Muscle layer of colon (tissue), 2 donors: ENCODE results near the gene VWA7.
"Not testable (repeated sequence)": the region's sequence is repeated elsewhere in the genome, so short reads cannot be mapped to it uniquely, and the experiment has no call there.

Experiments
- H3K27ac ChIP-seq: one replicate; pipeline ENCODE4 v1.7.0; 2013; ENCODE audit warnings: low read depth, mild to moderate bottlenecking, low read length, moderate library complexity
- H3K27me3 ChIP-seq, 2 donors: one replicate each; pipeline ENCODE4 v1.7.0; 2013; ENCODE audit warnings: low read length in 2 of 2, mild to moderate bottlenecking in 2 of 2; ENCODE audit not compliant: insufficient read depth in 2 of 2, control insufficient read depth in 1 of 2
- H3K36me3 ChIP-seq: one replicate; pipeline ENCODE4 v1.7.0; 2013; ENCODE audit warnings: mild to moderate bottlenecking, low read length; ENCODE audit not compliant: insufficient read depth
- H3K4me1 ChIP-seq: one replicate; pipeline ENCODE4 v1.7.0; 2013; ENCODE audit warnings: mild to moderate bottlenecking, low read length; ENCODE audit not compliant: insufficient read depth
- H3K4me3 ChIP-seq, 2 donors: one replicate each; pipeline ENCODE4 v1.7.0; 2013; ENCODE audit warnings: low read length in 2 of 2, low read depth in 1 of 2, mild to moderate bottlenecking in 1 of 2, moderate library complexity in 1 of 2
- H3K9ac ChIP-seq: one replicate; pipeline ENCODE4 v1.7.0; 2013; ENCODE audit warnings: low read length
- H3K9me3 ChIP-seq: one replicate; pipeline ENCODE4 v1.7.0; 2013; ENCODE audit warnings: mild to moderate bottlenecking, low read length
- donor health status: abdominal sarcoma.
- donor health status: Adenocarcinoma of cecum.

VWA7 gene

DNA sequence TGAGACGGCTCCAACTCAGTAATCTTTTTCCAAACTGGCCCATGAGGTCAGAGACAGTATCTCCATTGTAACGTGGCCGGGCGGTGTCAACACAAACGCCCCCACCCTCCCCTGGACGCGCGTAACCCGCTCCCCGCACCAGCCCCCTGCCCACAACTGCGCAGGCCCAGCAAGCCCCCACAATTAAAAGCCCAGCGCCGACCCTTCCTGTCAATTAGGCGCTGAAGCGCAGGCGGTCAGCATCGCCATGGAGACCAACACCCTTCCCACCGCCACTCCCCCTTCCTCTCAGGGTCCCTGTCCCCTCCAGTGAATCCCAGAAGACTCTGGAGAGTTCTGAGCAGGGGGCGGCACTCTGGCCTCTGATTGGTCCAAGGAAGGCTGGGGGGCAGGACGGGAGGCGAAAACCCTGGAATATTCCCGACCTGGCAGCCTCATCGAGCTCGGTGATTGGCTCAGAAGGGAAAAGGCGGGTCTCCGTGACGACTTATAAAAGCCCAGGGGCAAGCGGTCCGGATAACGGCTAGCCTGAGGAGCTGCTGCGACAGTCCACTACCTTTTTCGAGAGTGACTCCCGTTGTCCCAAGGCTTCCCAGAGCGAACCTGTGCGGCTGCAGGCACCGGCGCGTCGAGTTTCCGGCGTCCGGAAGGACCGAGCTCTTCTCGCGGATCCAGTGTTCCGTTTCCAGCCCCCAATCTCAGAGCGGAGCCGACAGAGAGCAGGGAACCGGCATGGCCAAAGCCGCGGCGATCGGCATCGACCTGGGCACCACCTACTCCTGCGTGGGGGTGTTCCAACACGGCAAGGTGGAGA is 38.1 kb upstream of the VWA7 start, which contains the start of the genes HSPA1A and HSPA1L:
HSPA1A (plus strand) TSS at position 519 of the 814 bp plus-strand sequence; CDS start at position 733, 214 bp downstream.
HSPA1L (minus strand) TSS at position 259 of the 814 bp plus-strand sequence. CDS start 3,311 bp downstream, outside the sequence.
- H3K4me1 ChIP-seq = peaks cover 28% of the 10 kb centered on the region
- peak within 1 kb of the TSS; percentile 76 for H3K9ac ChIP-seq

GRCh38 chr6:31814677-31815024 is 37.5 kb upstream of the VWA7 start:
- Histone ChIP-seq H3K9me3 (no peaks in the 10 kb centered on the region), H3K36me3 (no peaks in the 10 kb centered on the region), H3K27me3 (no peaks in the 10 kb centered on the region), H3K4me1 (peaks cover 24% of the 10 kb centered on the region), H3K9ac (peak overlapping the region; percentile 74), H3K4me3 (peak overlapping the region; percentile 67 to 75), H3K27ac (peak overlapping the region; percentile 87)

More for the DNA sequence above, 38.1 kb upstream of the VWA7 start, which contains the start of the genes HSPA1A and HSPA1L:
- Histone ChIP-seq H3K27ac (peak within 1 kb of the TSS; percentile 88), H3K9me3 (no peaks in the 10 kb centered on the region), H3K36me3 (no peaks in the 10 kb centered on the region), H3K27me3 (no peaks in the 10 kb centered on the region), H3K4me3 (peak within 1 kb of the TSS; percentile 67 to 75)

DNA sequence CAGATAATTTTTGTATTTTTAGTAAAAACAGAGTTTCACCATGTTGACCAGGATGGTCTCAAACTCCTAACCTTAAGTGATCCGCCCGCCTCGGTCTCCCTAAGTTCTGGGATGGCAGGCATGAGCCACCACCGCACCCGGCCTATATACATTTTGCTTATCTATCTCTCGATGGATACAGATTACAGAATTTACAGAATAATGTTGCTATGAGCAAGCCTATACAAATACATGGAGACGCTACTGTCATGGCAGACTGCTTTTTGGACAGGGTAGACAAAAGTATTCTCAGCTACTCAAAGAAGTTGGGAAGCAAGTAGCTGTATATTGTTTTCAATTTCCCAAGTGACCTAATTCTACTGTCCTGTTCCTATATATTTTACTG is 36.3 kb upstream of the VWA7 start:
- peaks cover 18% of the 10 kb centered on the region for H3K4me1 ChIP-seq
- peak overlapping the region in 1 of 2 donors; percentile 28 for H3K4me3 ChIP-seq
- peak overlapping the region; percentile 88 for H3K27ac ChIP-seq
- no peaks in the 10 kb centered on the region for H3K36me3 ChIP-seq
- H3K9me3 ChIP-seq = no peaks in the 10 kb centered on the region
- no peaks in the 10 kb centered on the region for H3K27me3 ChIP-seq
- H3K9ac ChIP-seq = peak overlapping the region; percentile 10

GRCh38 chr6:31811645-31812044 is 34.5 kb upstream of the VWA7 start:
- H3K27ac ChIP-seq = no peak overlapping the region

DNA sequence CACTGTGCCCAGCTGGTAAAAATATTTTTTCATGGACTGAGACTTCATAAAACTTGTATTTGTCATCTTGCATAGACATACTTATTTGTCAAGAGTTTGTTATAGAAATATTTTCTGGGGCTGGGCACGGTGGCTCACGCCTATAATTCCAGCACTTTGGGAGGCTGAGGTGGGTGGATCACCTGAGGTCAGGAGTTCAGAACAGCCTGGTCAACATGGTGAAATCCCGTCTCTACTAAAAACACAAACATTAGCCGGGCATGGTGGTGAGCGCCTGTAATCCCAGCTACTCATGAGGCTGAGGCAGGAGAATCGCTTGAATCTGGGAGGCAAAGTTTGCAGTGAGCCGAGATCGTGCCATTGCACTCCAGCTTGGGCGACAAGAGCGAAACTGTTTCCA is 31.5 kb upstream of the VWA7 start:
- H3K9me3 ChIP-seq, H3K27ac ChIP-seq, H3K27me3 ChIP-seq, H3K4me3 ChIP-seq, H3K36me3 ChIP-seq, H3K9ac ChIP-seq: not testable (repeated sequence)
- peaks cover 15% of the 10 kb centered on the region for H3K4me1 ChIP-seq

More at GRCh38 chr6:31811645-31812044, 34.5 kb upstream of the VWA7 start:
- Histone ChIP-seq H3K9ac (no peak overlapping the region), H3K4me3 (no peak overlapping the region), H3K27me3 (no peaks in the 10 kb centered on the region), H3K9me3 (no peaks in the 10 kb centered on the region), H3K4me1 (peaks cover 9% of the 10 kb centered on the region), H3K36me3 (no peaks in the 10 kb centered on the region)

GRCh38 chr6:31806470-31807272 is 29.5 kb upstream of the VWA7 start, which contains the start of gene LSM2:
Gene LSM2, minus strand, starts transcription at chr6:31806966. Its CDS starts 209 bp downstream, at chr6:31806757.
- H3K27me3 ChIP-seq = no peaks in the 10 kb centered on the region
- H3K4me3 ChIP-seq = peak within 1 kb of the TSS; percentile 67 to 84
- peak within 1 kb of the TSS; percentile 99 for H3K9ac ChIP-seq
- no peaks in the 10 kb centered on the region for H3K9me3 ChIP-seq
- peaks cover 7% of the 10 kb centered on the region for H3K36me3 ChIP-seq
- H3K27ac ChIP-seq = peak within 1 kb of the TSS; percentile 95
- H3K4me1 ChIP-seq = peaks cover 11% of the 10 kb centered on the region

DNA sequence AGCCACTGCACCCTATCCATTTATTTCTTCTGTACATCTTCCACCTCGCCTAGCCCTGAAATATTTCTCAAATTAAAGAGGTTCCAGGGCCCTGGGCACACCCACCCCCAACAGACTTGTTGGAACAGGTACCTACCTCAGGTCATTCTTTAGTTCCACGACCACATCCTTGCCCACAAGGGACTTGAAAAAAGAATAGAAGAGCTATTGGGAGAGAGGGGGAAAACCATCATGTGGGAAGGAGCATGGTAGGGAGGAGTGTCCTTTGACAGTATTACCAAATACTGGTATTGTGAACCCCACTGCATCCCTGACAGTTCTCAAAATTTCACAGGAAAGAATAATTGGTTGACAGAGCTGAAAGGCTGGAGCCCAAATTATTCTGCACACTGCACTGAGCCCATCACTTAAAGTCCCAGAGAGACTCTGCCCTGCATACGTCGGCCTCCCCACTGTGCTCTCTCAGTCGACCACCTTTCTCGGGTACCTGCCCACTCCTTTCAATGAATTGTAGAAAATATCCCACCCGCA is 28.9 kb upstream of the VWA7 start:
- no peaks in the 10 kb centered on the region for H3K9me3 ChIP-seq
- H3K4me1 ChIP-seq = peaks cover 11% of the 10 kb centered on the region
- H3K36me3 ChIP-seq = peaks cover 7% of the 10 kb centered on the region
- H3K27ac ChIP-seq = peak overlapping the region; percentile 95
- H3K4me3 ChIP-seq = peak overlapping the region; percentile 67 to 84
- H3K27me3 ChIP-seq = no peaks in the 10 kb centered on the region
- H3K9ac ChIP-seq = peak overlapping the region; percentile 99

DNA sequence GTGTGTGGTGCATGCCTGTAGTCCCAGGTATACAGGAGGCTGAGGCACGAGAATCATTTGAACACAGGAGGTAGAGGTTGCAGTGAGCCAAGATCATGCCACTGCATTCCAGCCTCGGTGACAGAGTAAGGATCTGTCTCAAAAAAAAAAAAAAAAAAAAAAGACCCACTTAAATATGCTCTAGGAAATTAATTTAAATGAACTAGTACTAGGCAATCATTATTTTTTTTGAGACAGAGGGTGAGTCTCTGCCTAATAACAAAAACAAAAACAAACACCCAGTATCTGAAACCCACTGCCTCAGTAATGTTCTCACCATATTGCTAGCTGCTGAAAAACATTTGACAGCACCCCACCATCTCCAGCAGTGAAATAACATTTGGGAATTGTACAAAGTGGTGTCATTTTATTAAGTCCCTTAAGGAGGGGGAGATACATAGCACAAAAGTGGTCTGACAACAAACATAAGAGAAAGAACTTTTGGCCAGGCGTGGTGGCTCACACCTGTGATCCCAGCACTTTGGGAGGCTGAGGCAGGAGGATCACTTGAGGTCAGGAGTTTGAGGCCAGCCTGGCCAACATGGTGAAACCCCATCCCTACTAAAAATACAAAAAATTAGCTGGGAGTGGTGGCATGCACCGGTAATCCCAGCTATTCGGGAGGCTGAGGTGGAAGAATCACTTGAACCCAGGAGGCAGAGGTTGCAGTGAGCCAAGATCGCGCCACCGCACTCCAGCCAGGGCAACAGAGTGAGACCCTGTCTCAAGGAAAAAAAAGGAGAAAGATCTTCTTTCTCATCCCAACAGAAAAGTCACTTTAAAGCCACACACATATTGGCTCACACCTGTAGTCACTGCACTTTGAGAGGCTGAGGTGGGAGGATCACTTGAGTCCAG is 24.2 kb upstream of the VWA7 start:
- H3K9me3 ChIP-seq, H3K27ac ChIP-seq, H3K4me3 ChIP-seq, H3K27me3 ChIP-seq, H3K9ac ChIP-seq: not testable (repeated sequence)
- Histone ChIP-seq H3K4me1 (peaks cover 10% of the 10 kb centered on the region), H3K36me3 (peaks cover 15% of the 10 kb centered on the region)

DNA sequence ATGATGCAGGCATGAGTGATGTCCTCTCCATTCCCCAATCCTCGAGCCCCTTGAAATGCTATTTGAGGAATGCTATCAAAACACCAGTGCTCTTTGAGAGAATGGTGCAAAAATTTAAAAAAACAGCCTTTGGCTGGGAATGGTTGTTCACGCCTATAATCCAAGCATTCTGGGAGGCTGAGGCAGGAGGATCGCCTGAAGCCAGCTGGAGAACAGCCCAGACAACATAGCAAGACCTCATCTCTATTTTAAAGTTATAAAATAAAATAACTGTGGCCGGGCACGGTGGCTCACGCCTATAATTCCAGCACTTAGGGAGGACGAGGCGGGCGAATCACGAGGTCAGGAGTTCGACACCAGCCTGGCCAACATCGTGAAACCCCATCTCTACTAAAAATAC is 22.7 kb upstream of the VWA7 start:
- Histone ChIP-seq H3K9me3 (no peaks in the 10 kb centered on the region), H3K36me3 (peaks cover 15% of the 10 kb centered on the region), H3K4me1 (peaks cover 4% of the 10 kb centered on the region), H3K4me3 (no peak overlapping the region), H3K27ac (no peak overlapping the region), H3K27me3 (no peaks in the 10 kb centered on the region), H3K9ac (no peak overlapping the region)

- H3K9ac ChIP-seq = no peak overlapping the region
- no peaks in the 10 kb centered on the region for H3K27me3 ChIP-seq
- peaks cover 11% of the 10 kb centered on the region for H3K4me1 ChIP-seq
- no peak overlapping the region for H3K27ac ChIP-seq
- H3K4me3 ChIP-seq = no peak overlapping the region
- no peaks in the 10 kb centered on the region for H3K9me3 ChIP-seq
- peaks cover 8% of the 10 kb centered on the region for H3K36me3 ChIP-seq
Measured at GRCh38 chr6:31797588-31797987, 20.5 kb upstream of the VWA7 start.
